Activated T-helper 1 cell treated with anti-CD3 and anti-CD28 coated beads, Interleukin-12 subunit alpha, Interleukin-12 subunit beta, Interleukin-2, Interleukin-4 antibody, amounts not matched to agents 30 ng/mL and 10 ng/mL and 1 ng/mL, durations not matched to agents 14 hours and 24 hours and 36 hours (primary cell): ENCODE results near the gene POM121C. TPM values are rescaled to one million over a fixed set of nuclear protein-coding genes. Genes with fewer than 3 reads are reported as not detected.
"Not testable (repeated sequence)": the region's sequence is repeated elsewhere in the genome, so short reads cannot be mapped to it uniquely, and the experiment has no call there.

ENCODE experiments used
- DNase-seq: peaks from one replicate; pipeline ENCODE4 v3.0.0; 2021; ENCODE audit warnings: low spot score
- H3K27ac Mint-ChIP-seq: one replicate; pipeline ENCODE4 v1.8.0; 2021; ENCODE audit warnings: mild to moderate bottlenecking, mixed read lengths
- H3K27me3 Mint-ChIP-seq: one replicate; pipeline ENCODE4 v1.8.0; 2022; ENCODE audit warnings: mild to moderate bottlenecking, moderate library complexity, mixed read lengths; ENCODE audit not compliant: insufficient read depth
- H3K36me3 Mint-ChIP-seq: one replicate; pipeline ENCODE4 v1.8.0; 2021; ENCODE audit warnings: low read depth, mixed read lengths
- H3K4me1 Mint-ChIP-seq: one replicate; pipeline ENCODE4 v1.8.0; 2021; ENCODE audit warnings: low read depth, mixed read lengths
- H3K4me3 Mint-ChIP-seq: one replicate; pipeline ENCODE4 v1.8.0; 2021; ENCODE audit warnings: mild to moderate bottlenecking, moderate library complexity, mixed read lengths
- H3K9me3 Mint-ChIP-seq: one replicate; pipeline ENCODE4 v1.8.0; 2021; ENCODE audit warnings: mixed read lengths
- intact Hi-C: fragments of 100-400 bp; cut with micrococcal nuclease; formaldehyde crosslinking; loops from one replicate; pipeline ENCODE4 v1.15.1; 2024
- total RNA-seq: library from RNA; stranded (reverse); gene quantifications from 2 replicates; pipeline ENCODE4 v1.2.3, GENCODE V29; 2022

POM121C gene
- total RNA-seq = 76.9 and 82.7 TPM in 2 replicates

DNA sequence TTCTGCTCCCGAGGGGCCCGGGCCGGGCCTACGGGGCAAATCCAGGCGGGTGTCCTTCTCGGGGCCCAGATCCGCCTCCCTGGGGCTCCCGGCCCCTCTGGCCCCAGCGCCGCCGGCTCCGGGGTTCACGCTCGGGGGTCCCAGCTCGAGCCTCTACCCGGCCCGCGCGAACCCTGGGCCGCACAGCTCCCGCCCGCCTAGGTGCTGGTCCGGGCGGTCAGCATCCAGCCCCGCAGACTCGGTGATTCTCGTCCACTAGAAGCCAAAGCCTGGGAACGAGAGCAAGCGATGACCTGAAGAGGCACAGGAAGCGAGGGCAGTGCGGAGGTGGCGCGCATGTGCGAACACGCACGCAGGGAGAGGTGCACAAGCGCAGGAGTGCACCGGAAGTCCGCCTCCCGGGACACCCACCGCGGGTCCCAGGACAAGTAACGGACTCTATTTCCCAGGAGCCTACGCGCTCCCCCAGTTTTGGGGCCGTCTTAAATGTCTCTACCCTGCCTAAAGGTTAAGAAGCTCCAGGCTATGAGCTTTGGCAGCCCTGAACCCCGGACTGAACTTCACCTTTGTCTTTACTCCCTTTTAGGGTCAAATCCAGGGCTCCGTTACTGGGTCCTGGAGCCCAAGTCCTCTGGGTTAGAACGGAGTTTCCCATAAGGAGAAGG is at the start of gene POM121C:
TSS of gene POM121C (minus strand) at position 321 of the 665 bp plus-strand sequence. CDS start 44,803 bp downstream, outside the sequence.
- DNase-seq = peak; percentile 81
- intact Hi-C loops, H3K4me1 Mint-ChIP-seq, H3K27me3 Mint-ChIP-seq, H3K9me3 Mint-ChIP-seq: not testable (repeated sequence)
- Mint-ChIP-seq H3K36me3 (peaks cover 15% of the 10 kb centered on the region), H3K4me3 (peak within 1 kb of the TSS; percentile 94), H3K27ac (peak within 1 kb of the TSS; percentile 86)

GRCh38 chr7:75534727-75535307 is 48.7 kb upstream of the POM121C start:
- Mint-ChIP-seq H3K9me3 (no peaks in the 10 kb centered on the region), H3K27me3 (peaks cover 5% of the 10 kb centered on the region), H3K4me3 (no peak overlapping the region), H3K27ac (peak overlapping the region; percentile 2), H3K36me3 (no peaks in the 10 kb centered on the region), H3K4me1 (peaks cover 6% of the 10 kb centered on the region)
- intact Hi-C loops = no loop called here
- DNase-seq = no peak

GRCh38 chr7:75533926-75534325 is 47.8 kb upstream of the POM121C start:
- H3K27ac Mint-ChIP-seq = no peak overlapping the region

DNA sequence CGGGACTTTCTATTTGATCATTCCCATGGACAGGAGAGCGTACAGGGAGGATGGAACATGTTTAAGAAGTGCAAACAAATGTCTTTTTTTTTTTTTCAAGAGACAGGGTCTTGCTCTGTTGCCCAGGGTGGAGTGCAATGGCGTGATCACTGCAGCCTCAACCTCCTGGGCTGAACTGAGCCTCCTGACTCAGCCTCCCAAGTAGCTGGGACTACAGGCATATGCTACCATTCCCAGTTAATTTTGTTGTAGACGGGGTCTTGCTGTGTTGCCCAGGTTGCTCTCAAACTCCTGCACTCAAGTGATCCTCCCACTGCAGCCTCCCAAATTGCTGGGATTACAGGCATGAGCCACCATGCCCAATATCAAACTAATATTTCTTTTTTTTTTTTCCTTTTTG is 46.5 kb upstream of the POM121C start:
- Mint-ChIP-seq H3K9me3 (no peaks in the 10 kb centered on the region), H3K4me3 (no peak overlapping the region), H3K36me3 (no peaks in the 10 kb centered on the region), H3K27ac (no peak overlapping the region), H3K4me1 (peaks cover 11% of the 10 kb centered on the region), H3K27me3 (peaks cover 5% of the 10 kb centered on the region)
- intact Hi-C loops = no loop called here
- DNase-seq = no peak

More at GRCh38 chr7:75533926-75534325, 47.8 kb upstream of the POM121C start:
- H3K36me3 Mint-ChIP-seq = no peaks in the 10 kb centered on the region
- intact Hi-C loops = no loop called here
- H3K4me1 Mint-ChIP-seq = peaks cover 6% of the 10 kb centered on the region
- DNase-seq = no peak
- H3K4me3 Mint-ChIP-seq = no peak overlapping the region
- H3K27me3 Mint-ChIP-seq = peaks cover 5% of the 10 kb centered on the region
- no peaks in the 10 kb centered on the region for H3K9me3 Mint-ChIP-seq

DNA sequence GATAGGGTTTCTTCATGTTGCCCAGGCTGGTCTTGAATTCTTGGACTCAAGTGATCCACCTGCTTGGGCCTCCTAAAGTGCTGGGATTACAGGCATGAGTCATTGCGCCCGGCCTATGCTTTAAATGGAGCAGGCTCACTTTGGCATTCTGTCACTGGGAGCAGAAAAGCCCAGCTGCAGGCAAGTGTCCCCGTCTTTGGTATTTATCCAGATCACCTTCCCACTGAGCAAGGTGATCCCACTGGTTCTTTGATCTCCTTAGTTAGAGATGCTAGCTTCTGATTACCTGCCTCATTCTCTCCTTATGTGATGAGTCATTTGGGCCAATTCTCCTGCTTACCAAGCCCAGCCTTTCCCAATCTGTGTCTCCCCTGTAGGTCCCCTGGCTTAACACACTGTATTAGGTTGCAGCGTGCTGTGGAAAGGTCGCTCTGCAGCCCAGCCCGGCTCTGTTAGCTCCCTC is 45.3 kb upstream of the POM121C start:
- Mint-ChIP-seq H3K4me3 (no peak overlapping the region), H3K27ac (no peak overlapping the region), H3K4me1 (peaks cover 20% of the 10 kb centered on the region), H3K27me3 (peaks cover 5% of the 10 kb centered on the region), H3K36me3 (no peaks in the 10 kb centered on the region), H3K9me3 (no peaks in the 10 kb centered on the region)
- intact Hi-C loops = no loop called here
- DNase-seq = no peak

GRCh38 chr7:75527224-75527722 is 41.2 kb upstream of the POM121C start:
- H3K27me3 Mint-ChIP-seq, H3K9me3 Mint-ChIP-seq: not testable (repeated sequence)
- H3K4me1 Mint-ChIP-seq = peaks cover 33% of the 10 kb centered on the region
- intact Hi-C loops = loop anchor here (5.0 to 10.0 kb wide), 2 partner anchors 455 to 828 kb away; partner anchors contain the start of genes RCC1L and YWHAG
- peak; percentile 3 for DNase-seq
- H3K4me3 Mint-ChIP-seq = peak overlapping the region; percentile 90
- H3K36me3 Mint-ChIP-seq = peaks cover 26% of the 10 kb centered on the region
- peak overlapping the region; percentile 79 for H3K27ac Mint-ChIP-seq

GRCh38 chr7:75521727-75522126 is 35.6 kb upstream of the POM121C start:
- not testable (repeated sequence) for DNase-seq, H3K27me3 Mint-ChIP-seq, H3K27ac Mint-ChIP-seq, H3K4me3 Mint-ChIP-seq
- Mint-ChIP-seq H3K36me3 (peaks cover 53% of the 10 kb centered on the region), H3K9me3 (peaks cover 17% of the 10 kb centered on the region), H3K4me1 (peaks cover 26% of the 10 kb centered on the region)
- intact Hi-C loops = loop anchor here (10.0 kb wide), 1 partner anchor 833 kb away; the partner anchor contains the start of gene YWHAG

DNA sequence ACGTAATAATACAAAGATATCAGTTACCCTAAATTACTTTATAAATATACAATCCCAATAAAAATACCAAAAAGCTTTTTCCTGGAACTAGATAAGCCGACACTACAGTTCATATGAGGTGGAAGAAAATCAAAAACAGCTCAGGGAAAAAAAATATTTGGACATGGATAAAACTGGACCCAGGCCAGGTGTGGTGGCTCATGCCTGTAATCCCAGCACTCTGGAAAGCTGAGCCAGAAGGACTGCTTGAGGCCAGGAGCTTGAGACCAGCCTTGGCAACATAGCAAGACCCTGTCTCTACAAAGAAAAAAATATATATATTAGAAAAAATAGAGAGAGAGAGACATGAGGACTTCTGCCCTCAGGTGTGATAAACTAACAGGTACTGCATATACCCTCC is 32.7 kb upstream of the POM121C start:
- peaks cover 17% of the 10 kb centered on the region for H3K9me3 Mint-ChIP-seq
- H3K4me3 Mint-ChIP-seq, H3K27me3 Mint-ChIP-seq, H3K27ac Mint-ChIP-seq, intact Hi-C loops, DNase-seq: not testable (repeated sequence)
- peaks cover 43% of the 10 kb centered on the region for H3K36me3 Mint-ChIP-seq
- peaks cover 11% of the 10 kb centered on the region for H3K4me1 Mint-ChIP-seq

- H3K4me1 Mint-ChIP-seq, H3K27me3 Mint-ChIP-seq, H3K4me3 Mint-ChIP-seq, intact Hi-C loops, H3K9me3 Mint-ChIP-seq, H3K27ac Mint-ChIP-seq, H3K36me3 Mint-ChIP-seq, DNase-seq: not testable (repeated sequence)
Measured at GRCh38 chr7:75509033-75509432, 22.9 kb upstream of the POM121C start.

DNA sequence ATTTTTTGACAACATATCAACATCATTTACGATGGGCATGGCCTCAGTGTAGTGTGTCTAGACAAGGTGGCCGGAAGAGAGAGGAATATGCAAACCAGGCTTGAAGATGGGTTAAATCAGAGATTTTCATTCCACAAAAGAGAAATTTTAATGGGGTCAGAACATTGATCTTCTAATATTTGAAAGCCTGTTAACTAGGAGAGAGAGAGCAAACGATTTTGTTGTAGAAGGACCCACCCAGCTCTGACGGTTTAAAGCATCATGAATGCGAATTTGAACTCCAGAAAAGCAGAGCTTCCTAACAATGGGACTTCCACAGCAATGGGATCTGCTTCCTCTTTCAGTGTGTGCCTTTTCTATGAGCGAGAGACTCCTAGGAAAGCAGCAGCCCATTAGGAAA is 5.9 kb upstream of the POM121C start, which contains the start of gene SPDYE5:
TSS of gene SPDYE5 (plus strand) at position 301 of the 400 bp plus-strand sequence. CDS start 1,728 bp downstream, outside the sequence.
- H3K4me3 Mint-ChIP-seq, intact Hi-C loops, H3K4me1 Mint-ChIP-seq, H3K9me3 Mint-ChIP-seq, H3K27me3 Mint-ChIP-seq, DNase-seq, H3K27ac Mint-ChIP-seq, H3K36me3 Mint-ChIP-seq: not testable (repeated sequence)

- H3K9me3 Mint-ChIP-seq, intact Hi-C loops, H3K27me3 Mint-ChIP-seq, H3K4me1 Mint-ChIP-seq, DNase-seq: not testable (repeated sequence)
- Mint-ChIP-seq H3K27ac (peak overlapping the region; percentile 86), H3K4me3 (peak overlapping the region; percentile 94), H3K36me3 (peaks cover 15% of the 10 kb centered on the region)
Measured at GRCh38 chr7:75485355-75485978, 632 bp downstream of the POM121C start.

DNA sequence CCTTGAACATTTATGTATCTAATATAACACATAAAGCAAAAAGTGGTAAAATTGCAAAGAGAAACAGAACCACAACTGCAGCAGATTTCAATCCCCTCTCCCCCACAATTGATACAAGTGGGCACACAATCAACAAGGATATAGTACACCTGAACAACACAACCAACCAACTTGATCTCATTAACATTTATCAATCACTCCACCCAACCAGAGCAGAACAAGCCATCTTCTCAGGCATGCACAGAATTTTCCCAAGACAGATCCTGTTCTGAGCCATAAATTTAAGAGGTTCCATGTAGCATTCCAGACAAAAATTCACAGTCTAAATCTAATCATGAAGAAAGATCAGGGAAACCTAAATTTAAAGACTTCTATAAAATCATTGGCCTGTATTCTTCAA is 5.8 kb downstream of the POM121C start:
- H3K36me3 Mint-ChIP-seq = peaks cover 13% of the 10 kb centered on the region

DNA sequence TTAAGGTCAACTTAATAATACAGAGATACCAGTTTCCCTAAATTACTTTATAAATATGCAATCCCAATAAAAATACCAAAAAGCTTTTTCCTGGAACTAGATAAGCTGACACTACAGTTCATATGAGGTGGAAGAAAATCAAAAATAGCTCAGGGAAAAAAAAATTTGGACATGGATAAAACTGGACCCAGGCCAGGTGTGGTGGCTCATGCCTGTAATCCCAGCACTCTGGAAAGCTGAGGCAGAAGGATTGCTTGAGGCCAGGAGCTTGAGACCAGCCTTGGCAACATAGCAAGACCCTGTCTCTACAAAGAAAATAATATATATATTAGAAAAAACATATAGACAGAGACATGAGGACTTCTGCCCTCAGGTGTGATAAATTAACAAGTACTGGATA is 8.6 kb downstream of the POM121C start:
- H3K4me3 Mint-ChIP-seq, H3K27ac Mint-ChIP-seq, H3K27me3 Mint-ChIP-seq, H3K9me3 Mint-ChIP-seq, H3K4me1 Mint-ChIP-seq, DNase-seq, intact Hi-C loops: not testable (repeated sequence)
- peaks cover 14% of the 10 kb centered on the region for H3K36me3 Mint-ChIP-seq

More for the DNA sequence above, 5.8 kb downstream of the POM121C start:
- H3K9me3 Mint-ChIP-seq, DNase-seq, H3K27me3 Mint-ChIP-seq, H3K27ac Mint-ChIP-seq, H3K4me3 Mint-ChIP-seq, intact Hi-C loops, H3K4me1 Mint-ChIP-seq: not testable (repeated sequence)
